Ammon's horn (tissue), 1 donor: ENCODE results near the gene KRT3.

Source experiments
- DNase-seq: peaks from one replicate; pipeline ENCODE4 v3.0.0-alpha.2; 2016; ENCODE audit warnings: low spot score

Gene KRT3

GRCh38 chr12:52795694-52796428, at the start of gene KRT3:
TSS of gene KRT3 (minus strand) at chr12:52796117. CDS start at chr12:52796042, 75 bp downstream.
- no peak for DNase-seq

GRCh38 chr12:52844386-52844785, 48.5 kb upstream of the KRT3 start:
- no peak for DNase-seq

GRCh38 chr12:52839436-52840105, 43.7 kb upstream of the KRT3 start:
- DNase-seq = no peak

GRCh38 chr12:52838609-52839435, 42.9 kb upstream of the KRT3 start:
- DNase-seq = no peak

DNA sequence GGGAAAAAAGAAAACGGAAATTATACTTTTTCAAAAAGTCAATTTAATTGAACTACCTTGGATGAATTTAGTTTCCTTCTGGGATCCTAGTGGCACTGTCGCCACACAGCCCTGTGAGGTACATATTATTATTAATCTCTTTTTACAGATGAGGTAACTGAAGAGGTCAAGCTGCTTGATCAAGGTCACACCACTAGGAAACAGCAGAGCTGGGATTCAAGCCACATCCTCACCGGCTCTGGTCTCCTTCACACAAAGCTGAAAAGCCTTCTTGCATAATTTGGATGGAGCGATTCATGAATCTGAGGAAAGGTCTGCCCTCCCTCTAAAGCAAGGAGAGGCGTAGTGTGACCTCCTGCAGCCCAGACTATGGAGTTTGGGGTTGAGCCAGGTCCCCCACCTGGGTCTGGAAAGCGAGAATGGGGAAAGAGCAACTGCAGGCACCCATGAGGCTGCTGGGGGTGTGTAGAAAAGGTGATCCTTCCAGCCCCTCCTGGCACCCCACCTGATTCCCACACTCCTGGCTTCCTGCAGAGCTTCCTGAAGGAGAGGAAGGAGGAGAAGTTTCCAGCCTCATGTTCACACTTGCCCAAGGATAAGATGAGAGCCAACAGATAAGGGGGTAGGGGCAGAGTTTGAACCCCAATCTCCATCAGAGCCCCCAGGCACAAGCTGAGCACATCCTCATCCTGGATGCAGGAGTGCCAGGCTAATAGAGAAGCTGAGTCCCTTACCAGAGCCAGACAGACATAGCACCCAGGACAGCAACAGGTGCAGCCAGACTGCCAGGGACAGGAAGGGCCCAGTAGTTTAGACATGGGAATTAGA, 42.1 kb upstream of the KRT3 start:
- no peak for DNase-seq

DNA sequence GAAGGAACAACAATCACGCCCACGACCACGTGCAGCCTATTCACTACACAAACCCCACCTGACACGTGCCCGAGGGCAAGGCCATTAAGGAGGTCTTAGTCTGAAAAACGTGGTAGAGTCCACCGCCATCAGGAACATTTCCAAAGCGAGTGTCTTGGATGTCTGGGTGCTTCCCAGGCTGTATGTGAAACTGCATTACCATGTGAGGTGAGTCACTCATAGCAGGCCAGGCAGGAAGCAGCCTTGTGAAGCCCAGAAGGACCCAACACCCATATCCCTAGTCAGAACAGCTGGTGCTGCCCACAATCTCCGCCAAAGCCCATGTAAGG, 41.5 kb upstream of the KRT3 start:
- no peak for DNase-seq

- DNase-seq = no peak
These were observed 40.8 kb upstream of the KRT3 start for GRCh38 chr12:52836491-52837412.

- DNase-seq = no peak
These were observed 40.1 kb upstream of the KRT3 start for GRCh38 chr12:52836042-52836466.

- DNase-seq = no peak
These were observed 39.5 kb upstream of the KRT3 start for GRCh38 chr12:52835271-52836041.

- no peak for DNase-seq
These were observed 38.7 kb upstream of the KRT3 start for GRCh38 chr12:52834727-52835001.

DNA sequence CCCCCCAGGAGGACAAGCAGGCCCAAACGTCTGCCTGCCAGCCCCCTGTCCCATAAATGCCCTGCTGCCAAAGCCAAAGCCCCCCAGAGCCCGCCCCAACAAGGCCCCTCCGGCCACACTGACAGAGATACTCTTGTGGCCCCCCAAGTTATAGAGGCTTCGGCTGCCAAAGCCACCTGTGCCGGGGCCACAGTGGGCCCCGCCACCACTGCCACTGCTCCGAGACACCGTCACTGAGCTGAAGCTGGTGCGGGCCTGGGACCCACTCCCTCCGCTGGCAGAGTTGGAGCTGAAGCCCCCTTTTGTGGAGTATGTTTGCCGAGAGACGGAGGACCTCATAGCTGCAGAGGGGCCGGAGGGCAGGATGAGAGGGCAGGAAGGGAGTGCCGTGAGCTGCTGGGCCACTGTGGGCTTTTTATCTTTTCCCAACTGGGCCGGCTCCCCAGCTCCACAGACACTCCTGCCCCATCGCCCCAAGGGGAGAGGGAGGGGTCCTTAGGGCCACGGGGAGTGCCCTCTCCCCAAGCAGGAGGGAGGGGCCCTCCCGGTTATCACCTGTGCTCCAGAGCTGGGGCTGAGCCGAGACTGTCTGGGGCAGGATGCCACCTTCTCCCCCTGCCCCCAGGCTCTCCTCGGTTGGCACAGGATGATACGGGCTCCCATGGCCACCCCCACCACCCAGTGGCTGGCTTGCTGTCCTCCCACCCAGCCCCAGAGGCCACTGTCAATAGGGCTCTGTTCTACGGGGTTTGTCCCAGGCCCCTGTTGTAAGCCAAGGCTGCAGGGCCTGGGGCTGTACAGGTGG, 38.2 kb upstream of the KRT3 start, which contains the start of gene KRT79:
Gene KRT79 (minus strand): TSS at position 390 of the 805 bp plus-strand sequence. CDS start 51 bp downstream, at position 339.
- no peak for DNase-seq

GRCh38 chr12:52832985-52833905, 37.3 kb upstream of the KRT3 start:
- no peak for DNase-seq

GRCh38 chr12:52832451-52832850, 36.5 kb upstream of the KRT3 start:
- no peak for DNase-seq

GRCh38 chr12:52831251-52831650, 35.3 kb upstream of the KRT3 start:
- DNase-seq = no peak

DNA sequence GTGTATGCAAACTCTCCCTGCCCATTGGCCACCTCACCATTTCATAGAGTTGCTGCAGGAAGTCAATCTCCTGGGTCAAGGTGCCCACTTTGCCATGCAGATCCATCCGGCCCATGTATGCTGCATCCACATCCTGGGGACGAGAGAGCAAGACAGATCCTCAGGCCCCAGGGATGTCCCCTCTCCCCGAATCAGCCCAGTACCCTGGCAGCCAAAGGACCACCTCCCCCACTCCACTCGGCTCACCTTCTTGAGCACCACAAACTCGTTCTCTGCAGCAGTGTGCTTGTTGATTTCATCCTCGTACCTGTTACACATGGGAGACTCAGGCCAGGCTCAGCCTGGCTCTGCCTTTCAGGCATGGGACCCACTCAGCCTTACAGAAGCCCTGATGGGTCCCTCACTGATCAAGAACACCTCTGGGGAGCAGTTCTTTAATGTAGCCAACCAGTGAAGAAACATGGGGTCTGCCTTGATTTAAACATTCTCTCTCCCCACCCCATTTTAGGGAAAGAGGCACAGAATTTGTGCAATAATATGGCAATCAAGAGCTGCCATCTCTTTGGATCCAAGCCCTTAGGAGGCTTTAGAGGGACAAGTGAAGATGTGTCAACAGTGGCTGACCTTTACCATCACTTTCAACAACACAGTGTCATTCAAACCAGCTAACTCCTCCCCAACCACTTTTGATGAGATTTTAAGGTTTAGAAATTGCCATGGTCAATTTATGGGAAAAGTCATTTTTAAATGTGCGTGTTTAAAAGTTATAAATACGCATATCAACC, 34.3 kb upstream of the KRT3 start:
- no peak for DNase-seq

GRCh38 chr12:52828591-52829021, 32.7 kb upstream of the KRT3 start:
- no peak for DNase-seq

DNA sequence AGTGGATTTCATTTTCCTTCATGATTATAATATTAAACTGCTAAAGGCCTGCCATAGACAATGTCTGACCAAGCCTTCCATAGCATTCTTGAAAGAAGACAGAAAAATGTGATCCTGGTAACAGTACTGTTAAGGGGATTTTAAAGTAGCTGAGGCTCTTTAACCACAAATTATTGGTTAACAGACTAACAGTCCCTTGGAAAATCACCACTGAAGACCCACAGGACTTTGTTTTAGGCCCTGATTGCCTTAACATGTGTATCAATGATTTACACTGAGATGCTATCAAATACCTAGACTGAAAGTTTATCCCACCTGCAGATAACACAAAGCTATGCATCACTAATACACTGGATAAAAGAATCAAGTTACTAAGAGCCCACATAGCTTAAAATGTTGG, 32.2 kb upstream of the KRT3 start:
- DNase-seq = no peak
